Measurements from ENCODE around the gene KAZN. TPM values are rescaled to one million over a fixed set of nuclear protein-coding genes. Genes with fewer than 3 reads are reported as not detected.

The KAZN gene
- total and polyA plus RNA-seq, 4 donors = 7.6 to 18.8 (median 11.2) TPM

GRCh38 chr1:14954210-14954609, 355.7 kb downstream of the KAZN start:
- no peak overlapping the region for H3K9ac ChIP-seq (ENCODE audit: insufficient read depth in 1 of 2, low read length in 2 of 2)
- 83 to 91% methylated on average over 6 of the region's 6 CpGs for WGBS, 2 donors
- H3K36me3 ChIP-seq (ENCODE audit: control insufficient read depth in 4 of 4, insufficient read depth in 4 of 4, low read length in 4 of 4) = peaks cover 0 to 5% (median 2%) of the 10 kb centered on the region in 4 donors
- TF ChIP-seq CTCF (IDR thresholded peaks at IDR 0.05; ENCODE audit: control extremely low read depth, extremely low read depth) = no peak
- DNase-seq (no peak), ATAC-seq (ENCODE audit: insufficient read depth, low FRiP score) (no peak)
- H3K27ac ChIP-seq (ENCODE audit: low read depth in 1 of 2, low read length in 1 of 2) = no peak overlapping the region
- no peaks in the 10 kb centered on the region for H3K27me3 ChIP-seq (ENCODE audit: control insufficient read depth in 3 of 3, insufficient read depth in 3 of 3, low read length in 2 of 3)
- no peaks in the 10 kb centered on the region for H3K9me3 ChIP-seq (ENCODE audit: control insufficient read depth in 4 of 4, insufficient read depth in 3 of 4, low read length in 3 of 4)
- H3K4me3 ChIP-seq = no peak overlapping the region
- peaks cover 0 to 32% (median 6%) of the 10 kb centered on the region in 5 donors for H3K4me1 ChIP-seq (ENCODE audit: control insufficient read depth in 5 of 5, insufficient read depth in 5 of 5, low read length in 5 of 5)

- DNase-seq (no peak), ATAC-seq (ENCODE audit: insufficient read depth, low FRiP score) (no peak)
- no peak overlapping the region for H3K9ac ChIP-seq (ENCODE audit: insufficient read depth in 1 of 2, low read length in 2 of 2)
- no peaks in the 10 kb centered on the region for H3K9me3 ChIP-seq (ENCODE audit: control insufficient read depth in 4 of 4, insufficient read depth in 3 of 4, low read length in 3 of 4)
- no peaks in the 10 kb centered on the region for H3K27me3 ChIP-seq (ENCODE audit: control insufficient read depth in 3 of 3, insufficient read depth in 3 of 3, low read length in 2 of 3)
- H3K4me3 ChIP-seq = no peak overlapping the region
- H3K36me3 ChIP-seq (ENCODE audit: control insufficient read depth in 4 of 4, insufficient read depth in 4 of 4, low read length in 4 of 4) = peaks cover 0 to 5% (median 2%) of the 10 kb centered on the region in 4 donors
- TF ChIP-seq CTCF (IDR thresholded peaks at IDR 0.05; ENCODE audit: control extremely low read depth, extremely low read depth) = no peak
- no peak overlapping the region for H3K27ac ChIP-seq (ENCODE audit: low read depth in 1 of 2, low read length in 1 of 2)
- 93 to 96% methylated on average over 10 of the region's 10 CpGs for WGBS, 2 donors
- peaks cover 0 to 32% (median 6%) of the 10 kb centered on the region in 5 donors for H3K4me1 ChIP-seq (ENCODE audit: control insufficient read depth in 5 of 5, insufficient read depth in 5 of 5, low read length in 5 of 5)
Observed at GRCh38 chr1:14954930-14955329, 356.4 kb downstream of the KAZN start.

GRCh38 chr1:14955402-14955801, 356.9 kb downstream of the KAZN start:
- TF ChIP-seq CTCF (IDR thresholded peaks at IDR 0.05; ENCODE audit: control extremely low read depth, extremely low read depth) = no peak
- 85 to 87% methylated on average over 5 of the region's 5 CpGs for WGBS, 2 donors
- no peak for ATAC-seq (ENCODE audit: insufficient read depth, low FRiP score)

GRCh38 chr1:14955976-14956375, 357.5 kb downstream of the KAZN start:
- DNase-seq (peak; percentile 71 to 78 (median 76)), ATAC-seq (ENCODE audit: insufficient read depth, low FRiP score) (no peak)
- Histone ChIP-seq H3K27me3 (ENCODE audit: control insufficient read depth in 3 of 3, insufficient read depth in 3 of 3, low read length in 2 of 3) (no peaks in the 10 kb centered on the region), H3K4me1 (ENCODE audit: control insufficient read depth in 5 of 5, insufficient read depth in 5 of 5, low read length in 5 of 5) (peaks cover 0 to 32% (median 6%) of the 10 kb centered on the region in 5 donors), H3K27ac (ENCODE audit: low read depth in 1 of 2, low read length in 1 of 2) (no peak overlapping the region), H3K9me3 (ENCODE audit: control insufficient read depth in 4 of 4, insufficient read depth in 3 of 4, low read length in 3 of 4) (no peaks in the 10 kb centered on the region), H3K4me3 (no peak overlapping the region), H3K36me3 (ENCODE audit: control insufficient read depth in 4 of 4, insufficient read depth in 4 of 4, low read length in 4 of 4) (peaks cover 0 to 7% (median 4%) of the 10 kb centered on the region in 4 donors), H3K9ac (ENCODE audit: insufficient read depth in 1 of 2, low read length in 2 of 2) (no peak overlapping the region)
- no peak for TF ChIP-seq CTCF (IDR thresholded peaks at IDR 0.05; ENCODE audit: control extremely low read depth, extremely low read depth)
- WGBS, 2 donors = 56 to 65% methylated on average over 4 of the region's 4 CpGs

More at GRCh38 chr1:14955402-14955801, 356.9 kb downstream of the KAZN start:
- H3K9me3 ChIP-seq (ENCODE audit: control insufficient read depth in 4 of 4, insufficient read depth in 3 of 4, low read length in 3 of 4) = no peaks in the 10 kb centered on the region
- peaks cover 0 to 32% (median 6%) of the 10 kb centered on the region in 5 donors for H3K4me1 ChIP-seq (ENCODE audit: control insufficient read depth in 5 of 5, insufficient read depth in 5 of 5, low read length in 5 of 5)
- H3K27me3 ChIP-seq (ENCODE audit: control insufficient read depth in 3 of 3, insufficient read depth in 3 of 3, low read length in 2 of 3) = no peaks in the 10 kb centered on the region
- no peak overlapping the region for H3K9ac ChIP-seq (ENCODE audit: insufficient read depth in 1 of 2, low read length in 2 of 2)
- DNase-seq = no peak
- H3K36me3 ChIP-seq (ENCODE audit: control insufficient read depth in 4 of 4, insufficient read depth in 4 of 4, low read length in 4 of 4) = peaks cover 0 to 5% (median 2%) of the 10 kb centered on the region in 4 donors
- no peak overlapping the region for H3K4me3 ChIP-seq
- peak overlapping the region in 1 of 2 donors; percentile 49 for H3K27ac ChIP-seq (ENCODE audit: low read depth in 1 of 2, low read length in 1 of 2)

All from lung (tissue), 12 donors.